GM19099 (cell line): ENCODE results near the gene APC.

Experiments
- POLR2A ChIP-seq: IDR thresholded peaks from 3 replicates; pipeline ENCODE4 v1.6.1; 2011; ENCODE audit warnings: low read depth; ENCODE audit not compliant: insufficient read length; ENCODE audit errors: extremely low read depth

APC gene

DNA sequence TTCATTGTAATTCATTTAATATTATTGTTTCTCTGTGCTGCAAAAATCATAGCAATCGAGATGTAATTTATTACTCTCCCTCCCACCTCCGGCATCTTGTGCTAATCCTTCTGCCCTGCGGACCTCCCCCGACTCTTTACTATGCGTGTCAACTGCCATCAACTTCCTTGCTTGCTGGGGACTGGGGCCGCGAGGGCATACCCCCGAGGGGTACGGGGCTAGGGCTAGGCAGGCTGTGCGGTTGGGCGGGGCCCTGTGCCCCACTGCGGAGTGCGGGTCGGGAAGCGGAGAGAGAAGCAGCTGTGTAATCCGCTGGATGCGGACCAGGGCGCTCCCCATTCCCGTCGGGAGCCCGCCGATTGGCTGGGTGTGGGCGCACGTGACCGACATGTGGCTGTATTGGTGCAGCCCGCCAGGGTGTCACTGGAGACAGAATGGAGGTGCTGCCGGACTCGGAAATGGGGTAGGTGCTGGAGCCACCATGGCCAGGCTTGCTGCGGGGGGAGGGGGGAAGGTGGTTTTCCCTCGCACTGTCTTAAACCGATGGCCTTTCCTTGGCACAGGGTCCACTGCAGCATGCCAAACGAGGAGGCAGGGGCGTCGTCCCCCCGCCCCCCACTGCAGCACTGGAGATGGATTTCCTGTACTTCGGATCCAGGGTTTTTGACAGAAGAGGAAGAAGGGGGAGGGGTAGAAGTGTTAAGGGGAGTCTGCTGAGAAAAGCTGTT is at the start of gene APC:
APC (plus strand) TSS at position 423 of the 728 bp plus-strand sequence. CDS start 17,006 bp downstream, outside the sequence.
- peak; percentile 60 for TF ChIP-seq POLR2A

DNA sequence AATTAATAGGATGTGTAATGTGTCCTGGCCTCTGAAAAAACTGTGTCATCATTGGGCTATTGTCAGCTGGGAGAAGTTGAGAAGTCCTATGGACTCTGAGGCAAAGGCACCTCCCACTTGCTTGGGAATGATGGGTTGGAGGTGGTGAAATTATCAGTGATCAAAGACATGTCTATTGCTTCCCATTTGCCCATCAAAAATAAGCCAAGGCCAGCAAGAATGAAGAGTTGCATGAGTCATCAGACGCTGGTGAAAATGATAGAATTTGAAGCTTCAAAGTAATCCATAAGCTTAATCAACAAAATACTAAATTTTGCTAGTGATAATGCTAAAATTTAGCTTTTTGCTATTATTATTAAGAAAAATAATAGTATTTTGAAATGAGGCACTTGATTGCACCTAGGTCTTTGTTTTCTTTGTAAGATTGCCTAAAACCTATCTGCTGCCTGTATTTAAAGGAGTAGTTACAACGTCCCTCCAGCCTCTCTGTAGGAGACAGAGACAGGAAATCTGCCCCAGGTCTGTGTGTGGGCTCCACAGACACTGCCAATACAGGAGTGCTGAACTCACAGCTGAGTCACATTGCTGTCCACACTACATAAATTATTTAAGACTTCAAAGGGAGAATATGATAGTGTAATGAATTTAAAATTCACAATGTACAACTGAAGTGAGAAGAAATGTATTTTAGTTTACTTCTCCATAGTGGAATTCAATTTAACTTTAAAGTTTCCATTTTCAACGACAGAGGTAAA is 48.4 kb upstream of the APC start:
- TF ChIP-seq POLR2A = no peak

GRCh38 chr5:112690605-112691338 is 46.9 kb upstream of the APC start:
- TF ChIP-seq POLR2A = no peak

DNA sequence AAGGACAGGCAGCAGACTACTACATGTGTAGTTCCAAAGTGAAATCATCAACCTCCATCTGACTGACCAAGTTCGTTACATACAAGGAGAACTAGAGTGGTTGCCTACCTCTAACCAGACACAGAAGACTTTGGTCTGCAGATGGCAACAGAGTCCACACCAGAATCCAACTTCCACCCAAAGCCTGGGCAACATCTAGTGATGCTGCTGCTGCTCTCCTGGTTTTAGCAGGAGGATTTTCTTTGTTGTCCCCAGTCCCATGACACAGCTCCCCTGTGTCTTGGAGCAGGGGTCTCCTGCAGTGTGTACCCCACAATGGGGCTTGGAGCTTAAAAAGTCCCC is 46.4 kb upstream of the APC start:
- TF ChIP-seq POLR2A = no peak

DNA sequence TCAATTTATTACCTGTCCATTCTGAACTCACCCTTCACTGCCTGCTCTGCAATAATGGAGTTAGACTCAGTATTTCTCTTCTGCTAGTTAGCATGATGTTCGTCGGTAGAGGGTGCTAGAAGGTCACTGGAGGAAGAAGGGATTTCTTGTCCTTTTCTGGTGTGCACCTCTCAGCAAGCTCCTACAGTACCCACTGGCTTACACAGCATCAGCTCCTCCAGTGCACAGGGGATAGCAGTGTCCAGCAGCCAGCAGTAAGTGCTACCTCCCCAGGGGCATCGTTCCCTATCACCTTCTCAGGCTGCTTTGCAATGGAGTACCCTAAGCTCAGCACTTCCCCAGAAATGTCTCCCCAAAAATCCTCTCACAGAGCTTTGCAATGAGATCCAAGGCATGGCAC is 45.9 kb upstream of the APC start:
- no peak for TF ChIP-seq POLR2A

GRCh38 chr5:112692472-112692871 is 45.2 kb upstream of the APC start:
- TF ChIP-seq POLR2A = no peak

GRCh38 chr5:112693301-112693700 is 44.4 kb upstream of the APC start:
- no peak for TF ChIP-seq POLR2A

DNA sequence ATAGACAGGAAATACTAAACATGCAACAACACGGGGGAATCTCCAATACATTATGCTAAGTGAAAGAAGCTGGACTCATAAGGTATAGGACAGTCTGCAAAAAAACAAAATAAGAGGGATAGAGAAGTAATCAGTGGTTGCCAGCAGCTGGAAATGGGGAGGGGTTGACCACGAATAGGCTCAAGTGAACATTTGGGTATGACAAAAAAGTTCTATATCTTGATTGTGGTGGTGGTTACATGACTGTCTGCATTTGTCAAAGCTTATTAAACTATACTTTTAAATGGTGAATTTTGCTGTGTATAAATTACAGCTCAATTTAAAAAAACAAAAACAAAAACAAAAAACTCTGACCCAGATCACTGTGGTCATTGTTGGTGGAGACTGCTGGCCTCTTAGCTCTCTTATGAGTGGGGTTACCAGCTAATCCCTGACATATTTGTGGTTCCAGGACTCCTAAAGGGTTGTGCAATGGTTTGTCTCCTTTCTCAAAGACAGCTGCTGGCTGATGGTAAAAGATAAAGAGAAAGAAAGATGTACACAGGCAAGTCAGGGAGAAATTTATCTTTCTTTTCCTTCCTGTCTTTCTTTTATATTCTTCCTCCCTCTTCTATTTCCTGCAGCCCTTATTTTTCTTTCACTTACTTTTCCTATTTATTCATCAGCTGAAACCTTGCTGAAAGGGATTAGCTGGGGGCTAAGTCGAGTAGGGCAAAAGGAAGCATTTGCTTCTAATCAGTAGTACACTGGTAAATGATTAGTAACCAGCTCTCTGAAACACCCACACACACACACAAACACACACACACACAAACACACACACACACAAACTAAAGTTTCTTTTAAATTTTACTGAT is 42.6 kb upstream of the APC start:
- no peak for TF ChIP-seq POLR2A

GRCh38 chr5:112696786-112697185 is 40.9 kb upstream of the APC start:
- TF ChIP-seq POLR2A = no peak

DNA sequence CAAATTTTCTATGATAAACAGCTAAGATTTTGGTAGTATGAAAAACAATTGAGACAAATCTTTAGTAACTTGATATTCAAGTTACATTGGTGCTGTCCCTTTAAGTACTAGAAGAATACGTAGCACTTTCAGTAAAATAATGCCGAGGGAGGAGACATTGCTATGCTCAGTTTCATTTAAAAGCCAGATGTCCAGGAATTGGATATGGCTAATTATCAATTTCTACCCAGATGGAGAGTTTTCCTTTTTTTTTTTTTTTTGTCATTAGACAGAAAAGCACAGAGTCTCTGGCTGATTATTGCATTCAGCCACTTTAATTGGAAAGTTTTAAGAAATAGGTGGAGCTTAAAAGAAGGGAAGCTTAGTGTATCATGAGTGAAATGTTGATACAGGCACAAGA is 40.4 kb upstream of the APC start:
- no peak for TF ChIP-seq POLR2A

- TF ChIP-seq POLR2A = no peak
Measured at GRCh38 chr5:112697833-112698232, 39.9 kb upstream of the APC start.

DNA sequence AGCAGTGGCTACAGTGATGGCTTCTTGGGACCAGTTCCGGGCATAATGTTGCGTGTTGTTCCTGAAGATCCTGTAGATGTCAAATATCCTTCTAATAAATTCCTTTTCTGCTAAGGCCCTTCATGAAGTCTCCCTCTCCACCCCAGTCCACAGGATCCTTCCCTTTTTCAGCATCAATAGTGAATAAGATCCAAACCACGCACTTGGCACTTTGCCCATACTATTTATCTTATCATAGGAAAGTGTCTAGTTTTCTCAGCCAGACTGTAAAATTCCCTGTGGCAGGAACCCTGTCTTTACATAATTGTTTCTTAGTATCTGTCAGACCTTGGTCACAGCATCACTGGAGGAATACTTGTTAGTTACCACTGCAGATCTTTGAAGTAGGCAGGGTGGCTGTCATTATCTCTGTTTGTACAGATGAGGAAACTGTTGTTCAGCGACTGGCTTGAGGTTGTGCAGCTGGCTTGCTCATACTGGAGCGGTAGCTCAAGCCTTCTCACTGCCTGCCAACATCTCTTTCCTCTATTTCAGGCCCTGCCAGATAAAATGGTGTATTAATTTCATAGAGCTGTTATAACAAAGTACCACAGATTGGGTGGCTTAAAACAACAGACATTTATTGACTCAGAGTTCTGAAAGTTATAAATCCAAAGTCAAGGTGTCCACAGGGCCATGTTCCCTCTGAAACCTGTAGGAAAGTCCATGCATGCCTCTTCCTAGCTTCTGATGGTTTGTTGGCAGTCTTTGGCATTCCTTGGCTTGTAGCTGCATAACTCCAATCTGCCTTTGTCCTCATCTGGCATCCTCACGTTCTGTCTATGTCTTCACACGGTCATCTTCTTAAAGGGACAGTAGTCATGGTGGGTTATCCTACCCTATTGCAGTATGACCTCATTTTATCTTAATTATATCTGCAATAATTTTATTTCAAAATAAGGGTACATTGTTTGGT is 33.5 kb upstream of the APC start:
- no peak for TF ChIP-seq POLR2A

DNA sequence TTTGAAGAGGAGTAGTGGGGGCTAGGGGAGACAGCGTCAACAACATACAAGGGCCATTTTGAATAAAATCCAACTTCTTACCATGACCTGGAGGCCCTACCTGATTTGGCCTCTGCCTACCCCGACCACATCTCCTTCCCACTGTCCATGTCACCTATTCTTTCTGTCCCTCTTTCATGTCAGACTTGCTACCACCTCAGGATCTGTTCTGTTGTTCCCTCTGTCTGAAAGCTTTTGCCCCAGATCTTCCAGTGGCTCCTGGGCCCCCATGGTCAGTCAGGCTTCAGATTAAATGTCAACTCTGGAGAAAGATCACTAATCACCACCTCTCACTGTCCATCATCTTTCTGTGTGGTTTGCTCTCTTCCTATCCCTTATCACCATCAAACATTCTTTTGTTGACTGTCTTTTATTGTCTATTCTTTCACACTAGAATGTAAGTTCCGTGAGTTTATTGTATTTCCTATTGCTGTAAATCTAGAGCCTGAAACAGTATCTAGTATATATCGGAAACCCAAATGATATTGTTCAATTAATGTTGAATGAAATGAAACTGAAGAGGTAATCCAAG is 31.2 kb upstream of the APC start:
- TF ChIP-seq POLR2A = no peak

- peak; percentile 95 for TF ChIP-seq POLR2A
Measured at GRCh38 chr5:112707187-112708102, 30.2 kb upstream of the APC start.
